C4-2B (cell line): Measurements from ENCODE around the gene SPTLC1.
"Not testable (repeated sequence)": the region's sequence is repeated elsewhere in the genome, so short reads cannot be mapped to it uniquely, and the experiment has no call there.

ENCODE experiments used
- ZFX ChIP-seq: fragments of 450-650 bp; IDR thresholded peaks from 2 replicates; pipeline ENCODE4 v1.6.1; 2017
- TF ChIP-seq, protein P1 (sequence below): fragments of 450-650 bp; conservative IDR thresholded peaks from 2 replicates; pipeline ENCODE4 v1.5.1; 2017; ENCODE audit warnings: mild to moderate bottlenecking

DNA sequence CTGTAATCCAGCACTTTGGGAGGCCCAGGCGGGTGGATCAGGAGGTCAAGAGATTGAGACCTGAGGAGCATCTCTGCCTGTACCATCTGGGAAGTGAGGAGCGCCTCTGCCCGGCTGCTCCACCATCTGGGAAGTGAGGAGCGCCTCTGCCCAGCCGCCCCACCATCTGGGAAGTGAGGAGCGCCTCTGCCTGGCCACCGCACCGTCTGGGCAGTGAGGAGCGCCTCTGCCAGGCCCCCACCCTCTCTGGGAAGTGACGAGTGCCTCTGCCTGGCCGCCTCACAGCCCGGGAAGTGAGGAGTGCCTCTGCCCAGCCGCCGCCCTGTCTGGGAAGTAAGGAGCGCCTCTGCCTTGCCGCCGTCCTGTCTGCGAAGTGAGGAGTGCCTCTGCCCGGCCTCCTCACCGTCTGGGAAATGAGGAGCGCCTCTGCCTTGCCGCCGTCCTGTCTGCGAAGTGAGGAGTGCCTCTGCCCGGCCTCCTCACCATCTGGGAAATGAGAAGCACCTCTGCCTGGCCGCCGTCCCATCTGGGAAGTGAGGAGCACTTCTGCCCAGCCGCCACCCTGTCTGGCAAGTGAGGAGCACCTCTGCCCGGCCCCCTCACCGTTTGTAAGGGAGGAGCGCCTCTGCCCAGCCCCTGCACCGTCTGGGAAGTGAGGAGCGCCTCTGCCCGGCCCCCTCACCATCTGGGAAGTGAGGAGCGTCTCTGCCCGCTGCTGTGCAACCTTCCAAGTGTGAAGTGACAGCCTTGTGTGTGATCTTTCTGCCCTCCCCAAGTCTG lies 9.6 kb downstream of the SPTLC1 start:
- TF ChIP-seq, protein P1, sequence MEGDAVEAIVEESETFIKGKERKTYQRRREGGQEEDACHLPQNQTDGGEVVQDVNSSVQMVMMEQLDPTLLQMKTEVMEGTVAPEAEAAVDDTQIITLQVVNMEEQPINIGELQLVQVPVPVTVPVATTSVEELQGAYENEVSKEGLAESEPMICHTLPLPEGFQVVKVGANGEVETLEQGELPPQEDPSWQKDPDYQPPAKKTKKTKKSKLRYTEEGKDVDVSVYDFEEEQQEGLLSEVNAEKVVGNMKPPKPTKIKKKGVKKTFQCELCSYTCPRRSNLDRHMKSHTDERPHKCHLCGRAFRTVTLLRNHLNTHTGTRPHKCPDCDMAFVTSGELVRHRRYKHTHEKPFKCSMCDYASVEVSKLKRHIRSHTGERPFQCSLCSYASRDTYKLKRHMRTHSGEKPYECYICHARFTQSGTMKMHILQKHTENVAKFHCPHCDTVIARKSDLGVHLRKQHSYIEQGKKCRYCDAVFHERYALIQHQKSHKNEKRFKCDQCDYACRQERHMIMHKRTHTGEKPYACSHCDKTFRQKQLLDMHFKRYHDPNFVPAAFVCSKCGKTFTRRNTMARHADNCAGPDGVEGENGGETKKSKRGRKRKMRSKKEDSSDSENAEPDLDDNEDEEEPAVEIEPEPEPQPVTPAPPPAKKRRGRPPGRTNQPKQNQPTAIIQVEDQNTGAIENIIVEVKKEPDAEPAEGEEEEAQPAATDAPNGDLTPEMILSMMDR: not testable (repeated sequence)
- TF ChIP-seq ZFX: not testable (repeated sequence)
